Effector memory CD4-positive, alpha-beta T cell (primary cell): ENCODE data around the gene HOXD4.
A peak's percentile ranks its signal among the peaks of the same experiment; 100 is the strongest.

ENCODE experiments used
- DNase-seq, 3 donors: peaks; one replicate each; pipeline ENCODE4 v3.0.0-alpha.2; 2020
- H3K27ac ChIP-seq: 2 replicates; pipeline ENCODE4 v1.7.0; 2013; ENCODE audit warnings: mild to moderate bottlenecking, low read length, moderate library complexity; ENCODE audit not compliant: insufficient read depth, poor library complexity, severe bottlenecking
- H3K27me3 ChIP-seq: replicated peaks from 2 replicates; pipeline ENCODE4 v1.7.0; 2013; ENCODE audit warnings: mild to moderate bottlenecking, low read length; ENCODE audit not compliant: insufficient read depth, control insufficient read depth, poor library complexity, severe bottlenecking
- H3K36me3 ChIP-seq: 2 replicates; pipeline ENCODE4 v1.7.0; 2013; ENCODE audit warnings: mild to moderate bottlenecking, low read length, moderate library complexity; ENCODE audit not compliant: control insufficient read depth, insufficient read depth
- H3K4me1 ChIP-seq: 2 replicates; pipeline ENCODE4 v1.7.0; 2013; ENCODE audit warnings: low read length, mild to moderate bottlenecking; ENCODE audit not compliant: control insufficient read depth, insufficient read depth, poor library complexity, severe bottlenecking
- H3K4me3 ChIP-seq: 2 replicates; pipeline ENCODE4 v1.7.0; 2013; ENCODE audit warnings: low read length, low read depth, mild to moderate bottlenecking; ENCODE audit not compliant: insufficient read depth, poor library complexity, severe bottlenecking
- H3K9me3 ChIP-seq: 2 replicates; pipeline ENCODE4 v1.7.0; 2013; ENCODE audit warnings: mild to moderate bottlenecking, low read length, moderate library complexity; ENCODE audit not compliant: control insufficient read depth

The HOXD4 gene

DNA sequence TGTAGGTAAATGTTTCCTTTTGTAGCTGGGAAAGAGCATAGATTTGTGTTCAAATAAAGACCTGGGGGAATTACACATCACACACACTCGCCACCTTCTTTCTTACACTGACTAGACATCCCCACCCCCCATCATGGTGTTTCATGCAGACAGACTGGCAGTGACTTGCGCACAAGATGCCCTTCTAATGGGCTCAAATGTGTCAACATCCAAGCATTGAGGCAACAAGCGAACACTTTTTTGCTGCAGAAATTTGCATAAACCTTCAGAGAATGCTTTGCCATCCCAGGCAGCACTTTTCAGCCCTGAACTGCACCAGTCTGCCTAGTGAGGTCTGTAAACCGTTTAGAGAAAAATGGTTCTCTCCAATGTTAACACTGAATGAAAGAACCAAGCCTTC lies 17.3 kb upstream of the HOXD4 start:
- H3K27me3 ChIP-seq, result peaks cover 90% of the 10 kb centered on the region
- no peaks in the 10 kb centered on the region for H3K9me3 ChIP-seq
- H3K27ac ChIP-seq, result no peak overlapping the region
- H3K4me1 ChIP-seq, result peaks cover 27% of the 10 kb centered on the region
- no peak for DNase-seq
- no peak overlapping the region for H3K4me3 ChIP-seq
- H3K36me3 ChIP-seq, result no peaks in the 10 kb centered on the region

- no peak for DNase-seq
- Histone ChIP-seq H3K4me1 (peaks cover 19% of the 10 kb centered on the region), H3K4me3 (no peak overlapping the region), H3K27me3 (peaks cover 91% of the 10 kb centered on the region), H3K9me3 (no peaks in the 10 kb centered on the region), H3K27ac (no peak overlapping the region), H3K36me3 (no peaks in the 10 kb centered on the region)
These were observed 16.3 kb upstream of the HOXD4 start for GRCh38 chr2:176135035-176135440.

DNA sequence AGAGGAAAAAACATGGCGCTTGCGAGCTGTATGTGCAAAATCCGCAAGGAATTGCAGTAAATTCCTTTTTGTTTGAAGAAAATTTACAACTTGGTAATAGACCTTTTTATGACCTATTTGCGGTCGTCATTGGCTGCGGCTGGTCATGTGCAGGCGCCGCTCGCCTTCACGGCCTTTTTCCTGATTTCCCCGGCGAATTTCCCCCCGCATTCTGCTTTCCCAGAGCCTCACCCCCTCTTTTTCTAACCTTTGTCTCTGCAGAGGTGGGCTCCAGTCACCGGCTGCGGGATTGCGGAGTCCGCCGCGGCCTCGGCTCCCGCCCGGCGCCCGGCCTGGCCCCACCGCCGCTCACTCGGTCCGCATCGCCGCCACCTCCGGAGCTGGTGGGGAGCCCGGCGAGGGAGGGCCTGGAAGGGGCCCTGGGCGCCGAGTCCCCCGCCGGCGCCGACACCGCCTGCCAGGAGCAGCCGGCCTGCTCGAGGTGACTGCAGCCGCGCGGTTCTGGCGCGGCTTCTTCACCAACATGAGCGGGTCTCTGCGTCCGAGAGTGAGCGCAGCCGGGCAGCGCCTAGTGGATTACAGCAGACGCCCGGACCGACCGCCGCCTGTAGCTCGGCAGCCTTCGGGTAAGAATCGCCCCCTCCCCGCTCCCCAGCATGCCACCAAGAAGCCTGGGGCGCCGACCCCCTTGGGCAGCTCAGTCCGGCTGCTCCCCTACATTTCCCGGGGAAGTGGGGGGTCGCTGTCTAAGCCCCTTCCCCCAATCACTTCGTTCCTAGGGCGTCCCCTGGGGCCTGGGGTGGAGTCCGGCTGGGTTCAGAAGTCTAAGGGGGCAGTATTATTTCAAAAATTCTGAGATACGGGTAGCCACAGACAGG lies 14.7 kb upstream of the HOXD4 start:
- H3K4me3 ChIP-seq, result no peak overlapping the region
- peaks cover 92% of the 10 kb centered on the region for H3K27me3 ChIP-seq
- no peaks in the 10 kb centered on the region for H3K36me3 ChIP-seq
- H3K4me1 ChIP-seq, result peaks cover 9% of the 10 kb centered on the region
- H3K27ac ChIP-seq, result no peak overlapping the region
- no peaks in the 10 kb centered on the region for H3K9me3 ChIP-seq
- DNase-seq, result no peak

DNA sequence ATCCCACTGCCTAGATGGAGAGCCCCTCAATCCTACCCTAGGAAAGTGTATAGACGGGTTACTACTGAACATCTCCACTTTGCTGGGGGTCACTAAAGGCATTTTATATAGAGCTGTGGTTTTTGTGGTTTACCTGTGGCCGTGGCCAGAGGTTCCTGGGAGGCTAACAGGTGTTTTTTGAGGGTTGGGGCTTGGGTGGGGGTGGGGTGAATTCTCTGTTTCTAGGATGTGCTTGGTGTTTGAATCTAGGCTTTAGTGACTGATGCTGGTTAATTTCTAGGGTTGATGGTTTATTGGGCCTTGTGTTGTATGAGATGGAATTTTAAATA lies 14.1 kb upstream of the HOXD4 start:
- H3K4me3 ChIP-seq, result no peak overlapping the region
- H3K36me3 ChIP-seq, result no peaks in the 10 kb centered on the region

DNA sequence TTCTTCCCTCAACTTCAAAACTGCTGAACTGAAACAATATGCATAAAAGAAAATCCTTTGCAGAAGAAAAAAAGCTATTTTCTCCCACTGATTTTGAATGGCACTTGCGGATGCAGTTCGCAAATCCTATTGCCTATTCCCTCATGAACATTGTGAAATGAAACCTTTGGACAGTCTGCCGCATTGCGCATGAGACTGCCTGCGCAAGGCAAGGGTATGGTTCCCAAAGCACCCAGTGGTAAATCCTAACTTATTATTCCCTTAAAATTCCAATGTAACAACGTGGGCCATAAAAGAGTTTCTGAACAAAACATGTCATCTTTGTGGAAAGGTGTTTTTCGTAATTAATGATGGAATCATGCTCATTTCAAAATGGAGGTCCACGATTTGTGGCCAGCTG lies 13.4 kb upstream of the HOXD4 start:
- Histone ChIP-seq H3K27ac (no peak overlapping the region), H3K27me3 (peaks cover 85% of the 10 kb centered on the region), H3K4me3 (no peak overlapping the region), H3K36me3 (no peaks in the 10 kb centered on the region), H3K9me3 (no peaks in the 10 kb centered on the region), H3K4me1 (peaks cover 9% of the 10 kb centered on the region)
- DNase-seq, result no peak

More for the DNA sequence above, 14.1 kb upstream of the HOXD4 start:
- H3K4me1 ChIP-seq, result peaks cover 9% of the 10 kb centered on the region
- no peaks in the 10 kb centered on the region for H3K9me3 ChIP-seq
- no peak overlapping the region for H3K27ac ChIP-seq
- no peak for DNase-seq
- H3K27me3 ChIP-seq, result peaks cover 91% of the 10 kb centered on the region

DNA sequence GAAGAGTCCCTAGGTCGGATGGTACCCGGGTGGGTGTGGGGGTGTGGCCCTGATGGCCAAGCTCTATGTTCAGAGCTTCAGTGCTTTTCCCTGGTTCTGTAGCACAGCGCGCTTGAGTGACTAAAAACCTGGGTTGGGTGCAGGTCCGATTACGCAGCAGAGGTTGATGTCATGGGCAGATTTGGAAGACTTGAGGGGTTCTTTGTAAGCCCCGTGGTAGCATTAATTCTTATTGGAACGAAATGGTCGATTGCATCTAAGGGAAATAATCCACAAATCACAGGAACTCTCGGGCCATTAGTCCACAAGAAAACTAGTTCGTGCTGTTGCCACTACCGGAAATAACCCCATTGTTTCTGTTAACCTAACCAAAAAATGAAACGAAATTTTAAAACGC lies 12.8 kb upstream of the HOXD4 start:
- no peak for DNase-seq
- Histone ChIP-seq H3K4me3 (no peak overlapping the region), H3K27ac (no peak overlapping the region), H3K27me3 (peaks cover 83% of the 10 kb centered on the region), H3K4me1 (peaks cover 9% of the 10 kb centered on the region), H3K9me3 (no peaks in the 10 kb centered on the region), H3K36me3 (no peaks in the 10 kb centered on the region)

GRCh38 chr2:176138923-176139660 lies 12.3 kb upstream of the HOXD4 start:
- Histone ChIP-seq H3K4me1 (peaks cover 9% of the 10 kb centered on the region), H3K27ac (no peak overlapping the region), H3K4me3 (no peak overlapping the region), H3K9me3 (no peaks in the 10 kb centered on the region), H3K36me3 (no peaks in the 10 kb centered on the region), H3K27me3 (peaks cover 80% of the 10 kb centered on the region)
- no peak for DNase-seq

DNA sequence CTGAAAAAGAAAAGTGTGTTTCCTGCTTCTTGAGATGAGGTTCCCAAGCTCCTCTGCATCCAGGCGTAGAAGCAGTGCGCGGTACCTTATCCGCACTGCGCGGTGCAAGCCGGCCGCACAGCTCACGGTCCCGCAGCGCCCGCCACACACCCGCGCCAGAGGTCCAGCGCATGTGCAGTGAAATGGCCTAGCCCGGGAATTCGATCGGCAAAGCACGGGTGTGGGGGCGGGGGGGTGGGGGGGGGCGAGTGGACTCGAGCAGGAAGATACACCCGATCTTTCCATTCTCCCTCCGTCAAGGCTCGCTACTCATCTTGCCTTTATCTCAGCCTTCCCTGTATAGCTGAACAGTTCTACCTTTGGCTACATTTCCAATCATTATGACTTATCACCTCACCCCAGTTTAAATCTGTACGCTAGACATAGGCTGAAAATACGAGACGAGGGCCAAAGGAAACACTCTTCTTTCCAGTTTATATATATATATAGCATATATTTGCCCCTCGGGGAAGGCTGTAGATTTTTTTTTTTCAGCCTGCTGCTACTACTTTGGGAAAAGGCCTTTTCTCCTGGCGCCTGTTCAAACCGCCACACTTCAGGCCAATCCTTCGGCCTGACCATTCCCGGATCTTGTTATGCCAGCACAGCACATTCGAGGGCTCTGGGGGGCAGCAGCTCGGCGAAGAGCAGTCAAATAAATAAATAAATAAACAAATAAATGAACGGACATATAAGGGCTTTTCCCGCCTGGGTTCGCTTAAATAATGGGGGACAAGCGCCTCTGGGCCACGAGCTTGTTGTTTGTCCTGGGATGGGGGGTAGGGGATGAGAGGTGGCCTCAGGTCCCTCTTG lies 11.5 kb upstream of the HOXD4 start:
- no peak overlapping the region for H3K27ac ChIP-seq
- no peak for DNase-seq

GRCh38 chr2:176140513-176141317 lies 10.6 kb upstream of the HOXD4 start:
- H3K4me1 ChIP-seq, result peaks cover 9% of the 10 kb centered on the region
- H3K9me3 ChIP-seq, result no peaks in the 10 kb centered on the region
- DNase-seq, result peak; percentile 15 to 36 (median 22)
- H3K36me3 ChIP-seq, result no peaks in the 10 kb centered on the region
- H3K4me3 ChIP-seq, result no peak overlapping the region
- no peak overlapping the region for H3K27ac ChIP-seq
- peaks cover 72% of the 10 kb centered on the region for H3K27me3 ChIP-seq

More for the DNA sequence above, 11.5 kb upstream of the HOXD4 start:
- Histone ChIP-seq H3K9me3 (no peaks in the 10 kb centered on the region), H3K4me3 (no peak overlapping the region), H3K36me3 (no peaks in the 10 kb centered on the region), H3K4me1 (peaks cover 9% of the 10 kb centered on the region), H3K27me3 (peaks cover 72% of the 10 kb centered on the region)
